Endothelial cell (in vitro differentiated cells): ENCODE results near the gene PTGR1. TPM values are rescaled to one million over a fixed set of nuclear protein-coding genes. Genes with fewer than 3 reads are reported as not detected.
"Not testable (repeated sequence)": the region's sequence is repeated elsewhere in the genome, so short reads cannot be mapped to it uniquely, and the experiment has no call there.

Experiments
- DNase-seq: peaks from one replicate; pipeline ENCODE4 v3.0.0; 2021; ENCODE audit warnings: low spot score
- H3K27ac Mint-ChIP-seq: one replicate; pipeline ENCODE4 v1.8.0; 2021; ENCODE audit warnings: mixed read lengths, inconsistent platforms; ENCODE audit not compliant: unreplicated experiment
- H3K27me3 Mint-ChIP-seq: one replicate; pipeline ENCODE4 v1.8.0; 2021; ENCODE audit warnings: mild to moderate bottlenecking, moderate library complexity, mixed read lengths, inconsistent platforms; ENCODE audit not compliant: unreplicated experiment
- H3K36me3 Mint-ChIP-seq: one replicate; pipeline ENCODE4 v1.8.0; 2021; ENCODE audit warnings: mild to moderate bottlenecking, low read depth, mixed read lengths, inconsistent platforms; ENCODE audit not compliant: unreplicated experiment
- H3K4me1 Mint-ChIP-seq: one replicate; pipeline ENCODE4 v1.8.0; 2021; ENCODE audit warnings: mild to moderate bottlenecking, mixed read lengths, inconsistent platforms; ENCODE audit not compliant: unreplicated experiment
- H3K4me3 Mint-ChIP-seq: one replicate; pipeline ENCODE4 v1.8.0; 2021; ENCODE audit warnings: mild to moderate bottlenecking, mixed read lengths, inconsistent platforms; ENCODE audit not compliant: unreplicated experiment
- H3K9me3 Mint-ChIP-seq: one replicate; pipeline ENCODE4 v1.8.0; 2021; ENCODE audit warnings: mixed read lengths, inconsistent platforms; ENCODE audit not compliant: unreplicated experiment
- CTCF ChIP-seq: fragments of 200-600 bp; sonication (generic); IDR thresholded peaks from one replicate; pipeline ENCODE4 v1.5.0; 2021; ENCODE audit warnings: antibody characterized with exemption; ENCODE audit not compliant: unreplicated experiment
- total RNA-seq: library from RNA; stranded (reverse); fragmentation: NEBNext Ultra II Directional; extraction: Animal tissue kit (Norgen Biotek cat#: 25700); gene quantifications from one replicate; pipeline ENCODE4 v1.2.1, GENCODE V29; 2021; ENCODE audit not compliant: unreplicated experiment

Gene PTGR1
- total RNA-seq, 1 donor from 2014 or later, result 45.7 TPM

DNA sequence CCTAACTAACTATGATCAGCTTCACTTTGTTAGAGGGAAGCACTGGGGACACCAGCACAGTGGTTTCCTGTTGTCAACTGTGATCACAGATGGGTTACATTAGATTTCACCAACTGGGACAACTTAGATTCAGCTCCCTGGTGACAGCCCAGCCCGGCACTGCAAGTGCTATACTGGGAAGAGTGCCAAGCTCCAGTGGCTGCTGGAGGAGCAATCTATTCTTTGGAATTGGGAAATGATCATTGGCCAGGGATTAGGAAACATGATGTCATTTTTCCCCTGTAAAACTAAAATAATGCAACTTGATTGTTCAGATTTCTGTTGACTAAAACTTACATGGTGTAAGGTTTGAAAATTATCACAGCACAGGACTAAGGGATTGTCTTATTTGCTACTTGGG is 33.2 kb downstream of the PTGR1 start:
- Mint-ChIP-seq H3K27ac (no peak overlapping the region), H3K4me1 (peaks cover 5% of the 10 kb centered on the region), H3K36me3 (peaks cover 66% of the 10 kb centered on the region), H3K4me3 (no peak overlapping the region), H3K27me3 (peaks cover 3% of the 10 kb centered on the region), H3K9me3 (peaks cover 27% of the 10 kb centered on the region)
- DNase-seq, result no peak
- no peak for TF ChIP-seq CTCF

DNA sequence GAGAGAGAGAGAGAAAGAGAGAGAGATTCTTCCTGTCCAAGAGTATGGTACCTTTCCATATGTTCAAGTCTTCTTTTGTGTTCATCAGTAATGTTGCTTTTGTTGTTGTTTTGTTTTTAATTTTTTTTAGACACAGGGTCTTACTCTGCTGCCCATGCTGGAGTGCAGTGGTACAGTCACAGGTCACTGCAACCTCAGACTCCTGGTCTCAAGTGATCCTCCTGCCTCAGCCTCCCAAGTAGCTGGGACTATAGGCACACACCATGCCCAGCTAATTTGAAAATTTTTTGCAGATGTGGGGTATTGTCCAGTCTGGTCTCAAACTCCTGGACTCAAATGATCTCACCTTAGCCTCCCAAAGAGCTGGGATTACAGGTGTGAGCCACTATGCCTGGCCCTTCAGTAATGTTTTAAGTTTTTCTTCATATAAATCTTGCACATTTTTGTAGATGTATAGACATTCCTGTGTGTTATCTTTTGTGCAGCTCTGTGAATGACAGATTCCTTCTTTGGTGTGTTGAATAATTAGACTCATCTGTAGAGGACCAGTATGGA is 38.2 kb downstream of the PTGR1 start:
- H3K27me3 Mint-ChIP-seq, result peaks cover 8% of the 10 kb centered on the region
- no peaks in the 10 kb centered on the region for H3K4me1 Mint-ChIP-seq
- no peak overlapping the region for H3K27ac Mint-ChIP-seq
- peaks cover 42% of the 10 kb centered on the region for H3K36me3 Mint-ChIP-seq
- TF ChIP-seq CTCF, result no peak
- DNase-seq, result no peak
- peak overlapping the region; percentile 57 for H3K4me3 Mint-ChIP-seq
- H3K9me3 Mint-ChIP-seq, result no peaks in the 10 kb centered on the region

- H3K27ac Mint-ChIP-seq, result no peak overlapping the region
- H3K4me3 Mint-ChIP-seq, result peak overlapping the region; percentile 78
- DNase-seq, result no peak
- H3K9me3 Mint-ChIP-seq, result no peaks in the 10 kb centered on the region
- peaks cover 62% of the 10 kb centered on the region for H3K36me3 Mint-ChIP-seq
- no peaks in the 10 kb centered on the region for H3K4me1 Mint-ChIP-seq
- H3K27me3 Mint-ChIP-seq, result peaks cover 8% of the 10 kb centered on the region
- TF ChIP-seq CTCF, result no peak
These were observed 40.3 kb downstream of the PTGR1 start for GRCh38 chr9:111559000-111559610.

DNA sequence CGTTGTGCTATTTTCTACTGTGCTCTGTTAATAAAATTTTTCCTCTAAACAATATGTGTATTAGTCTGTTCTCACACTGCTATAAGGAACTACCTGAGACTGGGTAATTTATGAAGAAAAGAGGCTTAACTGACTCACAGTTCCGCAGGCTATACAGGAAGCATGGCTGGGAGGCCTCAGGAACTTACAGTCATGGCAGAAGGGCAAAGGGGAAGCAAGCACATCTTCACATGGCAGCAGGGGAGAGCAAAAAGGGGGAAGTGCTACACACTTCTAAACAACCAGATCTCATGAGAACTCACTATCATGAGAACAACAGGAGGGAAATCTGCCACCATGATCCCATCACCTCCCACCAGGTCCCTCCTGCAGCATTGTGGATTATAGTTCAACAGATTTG is 44.0 kb downstream of the PTGR1 start:
- H3K36me3 Mint-ChIP-seq, result peaks cover 54% of the 10 kb centered on the region

DNA sequence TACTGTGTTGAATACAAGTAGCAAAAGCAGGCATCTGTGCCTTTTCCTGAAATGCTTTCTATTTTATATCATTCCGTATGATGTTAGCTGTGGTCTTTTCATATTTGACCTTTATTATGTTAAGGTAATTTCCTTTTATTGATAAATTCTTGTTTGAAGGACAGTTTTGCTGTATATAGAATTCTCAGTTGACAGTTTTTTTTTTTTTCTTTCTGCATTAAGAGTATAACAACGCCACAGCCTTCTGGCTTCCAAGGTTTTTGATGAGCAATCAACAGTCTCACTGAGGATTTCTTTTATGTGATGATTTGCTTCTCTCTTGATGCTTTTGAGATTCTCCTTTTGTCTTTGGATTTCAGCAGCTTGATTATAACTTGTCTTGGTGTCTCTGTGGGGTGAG is 50.8 kb downstream of the PTGR1 start:
- peaks cover 24% of the 10 kb centered on the region for H3K9me3 Mint-ChIP-seq
- no peak for TF ChIP-seq CTCF
- peak overlapping the region; percentile 66 for H3K4me3 Mint-ChIP-seq
- DNase-seq, result no peak
- no peaks in the 10 kb centered on the region for H3K27me3 Mint-ChIP-seq
- no peaks in the 10 kb centered on the region for H3K4me1 Mint-ChIP-seq
- H3K27ac Mint-ChIP-seq, result no peak overlapping the region
- peaks cover 69% of the 10 kb centered on the region for H3K36me3 Mint-ChIP-seq

More for the DNA sequence above, 44.0 kb downstream of the PTGR1 start:
- not testable (repeated sequence) for H3K27me3 Mint-ChIP-seq, DNase-seq, H3K4me1 Mint-ChIP-seq, H3K9me3 Mint-ChIP-seq, H3K27ac Mint-ChIP-seq
- H3K4me3 Mint-ChIP-seq, result peak overlapping the region; percentile 29
